ENCODE data around the gene TPH2. TPM values are rescaled to one million over a fixed set of nuclear protein-coding genes. Genes with fewer than 3 reads are reported as not detected.

The TPH2 gene
- total RNA-seq, 4 donors from 2014 or later: not detected

DNA sequence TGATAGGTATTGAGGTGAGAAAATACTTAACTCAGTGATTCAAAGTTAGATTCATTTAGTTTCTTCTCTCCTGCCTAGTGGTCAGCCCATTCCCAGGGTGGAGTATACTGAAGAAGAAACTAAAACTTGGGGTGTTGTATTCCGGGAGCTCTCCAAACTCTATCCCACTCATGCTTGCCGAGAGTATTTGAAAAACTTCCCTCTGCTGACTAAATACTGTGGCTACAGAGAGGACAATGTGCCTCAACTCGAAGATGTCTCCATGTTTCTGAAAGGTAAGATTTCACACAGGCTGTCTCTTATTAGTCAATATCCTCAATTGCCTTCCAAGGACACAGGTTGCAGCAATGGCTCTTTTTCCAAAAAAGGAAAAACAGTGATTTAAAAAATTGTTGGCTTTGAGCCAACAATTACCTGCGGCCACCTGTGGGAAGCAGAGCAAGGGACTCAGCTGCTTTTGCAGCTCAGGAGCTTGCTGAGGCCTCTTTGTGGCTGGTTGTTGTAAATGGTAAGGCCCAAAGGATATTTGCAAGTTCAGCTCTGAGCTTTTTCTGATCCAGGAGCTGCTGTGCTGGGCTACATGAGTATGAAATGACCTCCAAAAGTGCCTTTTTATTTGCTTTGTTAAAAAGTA is 33.9 kb downstream of the TPH2 start:
- no peak overlapping the region for H3K27ac ChIP-seq
- no peak for DNase-seq (ENCODE audit: low spot score in 2 of 2)
- no peaks in the 10 kb centered on the region for H3K4me1 ChIP-seq
- whole genome bisulfite sequencing: 58% methylated on average over 4 of the region's 4 CpGs
- H3K36me3 ChIP-seq: no peaks in the 10 kb centered on the region
- no peak overlapping the region for H3K4me3 ChIP-seq
- peaks cover 7% of the 10 kb centered on the region for H3K27me3 ChIP-seq
- no peaks in the 10 kb centered on the region for H3K9me3 ChIP-seq
- TF ChIP-seq EP300 (IDR thresholded peaks at IDR 0.05) (no peak), POLR2A (IDR thresholded peaks at IDR 0.05) (no peak)

DNA sequence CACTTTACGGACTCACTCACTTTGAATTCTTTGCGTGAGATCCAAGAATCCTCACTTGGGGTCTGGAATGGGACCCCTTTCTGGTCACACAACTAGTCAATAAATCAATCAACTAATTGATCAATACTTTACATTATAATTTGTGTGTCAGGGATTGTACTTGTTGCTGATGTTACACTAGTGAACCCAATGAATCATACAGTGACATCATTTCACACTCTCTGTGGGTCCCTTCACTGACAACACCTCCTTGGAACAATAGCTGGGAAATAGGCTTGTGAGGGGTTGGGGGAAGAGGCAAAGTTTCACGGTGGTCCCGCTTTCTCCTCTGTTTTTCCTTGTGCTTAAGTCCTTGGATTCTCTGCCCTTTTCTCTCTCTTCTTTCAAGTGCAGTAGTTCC is 35.0 kb downstream of the TPH2 start:
- Histone ChIP-seq H3K4me3 (no peak overlapping the region), H3K27ac (no peak overlapping the region), H3K9me3 (no peaks in the 10 kb centered on the region), H3K36me3 (no peaks in the 10 kb centered on the region), H3K27me3 (peaks cover 7% of the 10 kb centered on the region), H3K4me1 (no peaks in the 10 kb centered on the region)
- TF ChIP-seq POLR2A (IDR thresholded peaks at IDR 0.05): no peak
- no peak for TF ChIP-seq POLR2AphosphoS5 (IDR thresholded peaks at IDR 0.05)
- TF ChIP-seq, protein P1, sequence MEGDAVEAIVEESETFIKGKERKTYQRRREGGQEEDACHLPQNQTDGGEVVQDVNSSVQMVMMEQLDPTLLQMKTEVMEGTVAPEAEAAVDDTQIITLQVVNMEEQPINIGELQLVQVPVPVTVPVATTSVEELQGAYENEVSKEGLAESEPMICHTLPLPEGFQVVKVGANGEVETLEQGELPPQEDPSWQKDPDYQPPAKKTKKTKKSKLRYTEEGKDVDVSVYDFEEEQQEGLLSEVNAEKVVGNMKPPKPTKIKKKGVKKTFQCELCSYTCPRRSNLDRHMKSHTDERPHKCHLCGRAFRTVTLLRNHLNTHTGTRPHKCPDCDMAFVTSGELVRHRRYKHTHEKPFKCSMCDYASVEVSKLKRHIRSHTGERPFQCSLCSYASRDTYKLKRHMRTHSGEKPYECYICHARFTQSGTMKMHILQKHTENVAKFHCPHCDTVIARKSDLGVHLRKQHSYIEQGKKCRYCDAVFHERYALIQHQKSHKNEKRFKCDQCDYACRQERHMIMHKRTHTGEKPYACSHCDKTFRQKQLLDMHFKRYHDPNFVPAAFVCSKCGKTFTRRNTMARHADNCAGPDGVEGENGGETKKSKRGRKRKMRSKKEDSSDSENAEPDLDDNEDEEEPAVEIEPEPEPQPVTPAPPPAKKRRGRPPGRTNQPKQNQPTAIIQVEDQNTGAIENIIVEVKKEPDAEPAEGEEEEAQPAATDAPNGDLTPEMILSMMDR (IDR thresholded peaks at IDR 0.05): no peak
- no peak for TF ChIP-seq EP300 (IDR thresholded peaks at IDR 0.05)
- 79% methylated on average over 4 of the region's 4 CpGs for WGBS
- no peak for DNase-seq (ENCODE audit: low spot score in 2 of 2)

DNA sequence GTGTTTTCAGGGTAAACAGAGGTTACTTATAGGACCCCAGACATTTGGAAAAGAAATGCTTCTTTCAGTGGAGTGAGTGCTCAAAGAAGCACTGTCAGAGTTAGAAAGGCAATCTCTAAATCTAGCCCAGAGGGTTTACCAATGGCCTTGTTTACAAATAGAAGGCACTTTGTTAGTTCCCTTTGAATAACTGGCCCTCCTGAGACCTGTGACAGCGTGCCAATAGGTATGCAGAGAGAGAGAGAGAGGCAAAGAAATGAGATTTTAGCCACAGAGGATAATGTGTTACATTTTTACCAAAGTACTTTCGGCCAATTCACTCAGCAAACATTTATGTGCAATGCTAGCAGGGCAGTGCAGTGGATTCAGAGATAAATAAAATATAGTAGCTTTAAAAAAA is 41.9 kb downstream of the TPH2 start:
- Histone ChIP-seq H3K4me3 (no peak overlapping the region), H3K27ac (no peak overlapping the region), H3K36me3 (no peaks in the 10 kb centered on the region), H3K4me1 (no peaks in the 10 kb centered on the region), H3K9me3 (no peaks in the 10 kb centered on the region), H3K27me3 (no peaks in the 10 kb centered on the region)
- WGBS: 38% methylated on average over 2 of the region's 2 CpGs
- DNase-seq (ENCODE audit: low spot score in 2 of 2): no peak
- no peak for TF ChIP-seq EP300 (IDR thresholded peaks at IDR 0.05)
- TF ChIP-seq POLR2AphosphoS5 (IDR thresholded peaks at IDR 0.05): no peak
- no peak for TF ChIP-seq POLR2A (IDR thresholded peaks at IDR 0.05)
- TF ChIP-seq, protein P1 (IDR thresholded peaks at IDR 0.05): no peak

DNA sequence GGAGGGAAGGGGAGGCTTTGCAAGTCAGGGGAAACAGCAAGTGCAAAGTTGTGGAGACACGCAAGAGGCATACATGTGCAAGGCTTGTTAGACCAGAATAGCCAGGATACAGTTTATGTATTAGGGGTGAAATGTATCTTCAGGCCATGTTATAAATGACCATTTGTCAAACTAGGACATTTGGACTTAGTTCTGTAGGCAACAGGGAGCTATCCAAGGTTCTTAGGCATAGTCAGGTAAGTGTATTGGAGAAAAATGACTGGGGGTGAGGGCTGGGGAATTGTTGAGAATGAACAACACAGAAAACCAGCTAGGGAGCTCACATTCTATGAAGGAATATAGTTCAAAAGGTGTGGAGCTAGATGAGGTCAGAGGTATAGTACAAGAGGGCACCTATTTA is 42.5 kb downstream of the TPH2 start:
- no peak for TF ChIP-seq EP300 (IDR thresholded peaks at IDR 0.05)
- no peak for TF ChIP-seq POLR2A (IDR thresholded peaks at IDR 0.05)
- TF ChIP-seq, protein P1 (IDR thresholded peaks at IDR 0.05): no peak
- H3K9me3 ChIP-seq: no peaks in the 10 kb centered on the region
- WGBS: 58% methylated on average over 1 of the region's 1 CpG
- H3K4me1 ChIP-seq: no peaks in the 10 kb centered on the region
- no peak overlapping the region for H3K27ac ChIP-seq
- H3K4me3 ChIP-seq: no peak overlapping the region
- no peaks in the 10 kb centered on the region for H3K36me3 ChIP-seq
- H3K27me3 ChIP-seq: no peaks in the 10 kb centered on the region
- no peak for DNase-seq (ENCODE audit: low spot score in 2 of 2)

DNA sequence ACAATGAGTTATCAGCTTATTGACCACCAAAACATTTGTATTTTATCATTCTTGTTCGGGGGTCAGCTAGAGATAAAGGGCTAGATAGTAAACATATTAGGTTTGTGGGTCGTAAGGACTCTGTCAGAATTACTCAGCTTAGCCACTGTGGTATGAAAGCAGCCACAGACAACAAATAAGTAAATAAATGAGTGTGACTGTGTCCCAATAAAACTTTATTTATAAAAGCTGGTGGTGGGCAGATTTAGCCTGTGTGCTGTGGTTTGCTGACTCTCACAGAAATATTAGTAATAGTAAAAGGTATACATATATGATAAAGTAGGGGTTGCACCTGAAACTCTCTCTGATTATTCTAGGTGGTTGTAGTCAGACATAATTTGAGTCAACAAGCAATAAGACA is 56.1 kb downstream of the TPH2 start:
- Histone ChIP-seq H3K27me3 (no peaks in the 10 kb centered on the region), H3K9me3 (no peaks in the 10 kb centered on the region), H3K4me1 (no peaks in the 10 kb centered on the region), H3K36me3 (no peaks in the 10 kb centered on the region), H3K27ac (no peak overlapping the region), H3K4me3 (no peak overlapping the region)
- no peak for DNase-seq (ENCODE audit: low spot score in 2 of 2)
- TF ChIP-seq POLR2AphosphoS5 (IDR thresholded peaks at IDR 0.05): no peak
- TF ChIP-seq EP300 (IDR thresholded peaks at IDR 0.05): no peak
- no peak for TF ChIP-seq POLR2A (IDR thresholded peaks at IDR 0.05)
- TF ChIP-seq, protein P1 (IDR thresholded peaks at IDR 0.05): no peak
- 76% methylated on average over 2 of the region's 2 CpGs for WGBS

DNA sequence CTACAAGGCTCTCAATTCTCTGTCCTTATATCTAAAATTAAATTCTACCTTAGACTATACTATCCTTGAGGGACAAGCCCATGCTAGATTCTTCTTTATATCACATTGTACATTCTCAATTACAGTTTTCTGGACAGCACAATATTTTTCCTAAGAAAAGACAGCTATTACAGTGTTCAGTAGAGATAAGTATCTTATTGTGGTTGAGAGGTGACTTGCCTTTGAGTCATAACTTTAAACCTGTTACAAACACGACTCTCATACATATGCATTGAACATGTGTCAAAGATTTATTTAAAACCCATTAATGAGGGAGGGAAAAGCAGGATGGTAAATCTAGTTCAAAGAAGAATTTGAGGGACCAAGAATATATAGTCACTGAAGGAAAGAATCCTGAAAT is 61.1 kb downstream of the TPH2 start:
- H3K36me3 ChIP-seq: no peaks in the 10 kb centered on the region
- H3K9me3 ChIP-seq: no peaks in the 10 kb centered on the region
- H3K4me1 ChIP-seq: no peaks in the 10 kb centered on the region
- H3K4me3 ChIP-seq: no peak overlapping the region
- H3K27ac ChIP-seq: no peak overlapping the region
- 44% methylated on average over 1 of the region's 1 CpG for WGBS
- H3K27me3 ChIP-seq: no peaks in the 10 kb centered on the region
- TF ChIP-seq POLR2A (IDR thresholded peaks at IDR 0.05): no peak
- TF ChIP-seq POLR2AphosphoS5 (IDR thresholded peaks at IDR 0.05): no peak
- TF ChIP-seq, protein P1 (IDR thresholded peaks at IDR 0.05): no peak
- TF ChIP-seq EP300 (IDR thresholded peaks at IDR 0.05): no peak
- DNase-seq (ENCODE audit: low spot score in 2 of 2): no peak
